Body of pancreas (tissue), 4 donors: ENCODE data around the gene TBC1D20. TPM values are rescaled to one million over a fixed set of nuclear protein-coding genes. Genes with fewer than 3 reads are reported as not detected.
"Not testable (repeated sequence)": the region's sequence is repeated elsewhere in the genome, so short reads cannot be mapped to it uniquely, and the experiment has no call there.

Experiments
- ATAC-seq: fragments of 150-250 bp; one replicate; pipeline ENCODE4 v1.9.1; 2016
- DNase-seq, 4 donors: peaks; one replicate each; pipeline ENCODE4 v3.0.0-alpha.2; 2019
- H3K27ac ChIP-seq, 4 donors: fragments of 200-600 bp; sonication (generic); 1 replicate in 3 of 4; 2 replicates in 1 of 4; pipeline versions ENCODE4 v1.5.1 to v1.6.1; 2016 to 2019; ENCODE audit warnings: mild to moderate bottlenecking in 1 of 4, mixed read lengths in 1 of 4, moderate library complexity in 1 of 4
- H3K27me3 ChIP-seq, 2 donors: fragments of 200-600 bp; sonication (generic); one replicate each; pipeline ENCODE4 v1.6.0; 2016; ENCODE audit warnings: mild to moderate bottlenecking in 1 of 2
- H3K36me3 ChIP-seq, 2 donors: fragments of 200-600 bp; sonication (generic); replicated peaks in 1 of 2; 2 replicates each; pipeline ENCODE4 v1.5.1; 2016; ENCODE audit warnings: low read depth in 2 of 2; ENCODE audit not compliant: insufficient read depth in 1 of 2
- H3K4me1 ChIP-seq: fragments of 200-600 bp; sonication (generic); one replicate; pipeline ENCODE4 v1.6.0; 2016
- H3K4me3 ChIP-seq, 2 donors: fragments of 200-600 bp; sonication (generic); 1 replicate in 1 of 2; 2 replicates in 1 of 2; pipeline ENCODE4 v1.5.1; 2016 to 2019
- H3K9me3 ChIP-seq, 3 donors: fragments of 200-600 bp; sonication (generic); 1 replicate in 2 of 3; 2 replicates in 1 of 3; pipeline ENCODE4 v1.5.1; 2016
- CTCF ChIP-seq, 7 experiments: fragments of 450-650 bp in 4 of 7; fragments of 200-600 bp in 3 of 7; sonication (generic) in 3 of 7; IDR thresholded peaks; one replicate each; pipeline ENCODE4 v1.5.1; 2016 to 2019; ENCODE audit warnings: antibody characterized with exemption in 7 of 7
- POLR2A ChIP-seq, 3 donors: fragments of 450-650 bp; IDR thresholded peaks; one replicate each; pipeline ENCODE4 v1.6.1; 2016; ENCODE audit warnings: antibody characterized with exemption in 3 of 3, mild to moderate bottlenecking in 2 of 3
- WGBS, 2 donors: methylation state at CpG; one replicate each; pipeline ENCODE4 v1.1.5; 2017; 5-methylcytosine and 5-hydroxymethylcytosine counted together
- intact Hi-C: fragments of 100-400 bp; cut with DNase I; formaldehyde crosslinking; loops from one replicate; pipeline ENCODE4 v1.15.1; 2023
- total RNA-seq, 2 donors: library from RNA; depleted of rRNA; stranded (reverse); fragments of >200 nt; gene quantifications; one replicate each; pipeline ENCODE4 v1.1.0, GENCODE V29; 2016

The TBC1D20 gene, protein sequence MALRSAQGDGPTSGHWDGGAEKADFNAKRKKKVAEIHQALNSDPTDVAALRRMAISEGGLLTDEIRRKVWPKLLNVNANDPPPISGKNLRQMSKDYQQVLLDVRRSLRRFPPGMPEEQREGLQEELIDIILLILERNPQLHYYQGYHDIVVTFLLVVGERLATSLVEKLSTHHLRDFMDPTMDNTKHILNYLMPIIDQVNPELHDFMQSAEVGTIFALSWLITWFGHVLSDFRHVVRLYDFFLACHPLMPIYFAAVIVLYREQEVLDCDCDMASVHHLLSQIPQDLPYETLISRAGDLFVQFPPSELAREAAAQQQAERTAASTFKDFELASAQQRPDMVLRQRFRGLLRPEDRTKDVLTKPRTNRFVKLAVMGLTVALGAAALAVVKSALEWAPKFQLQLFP
- 10 to 100 TPM; 16.3 to 27.4 TPM for total RNA-seq

DNA sequence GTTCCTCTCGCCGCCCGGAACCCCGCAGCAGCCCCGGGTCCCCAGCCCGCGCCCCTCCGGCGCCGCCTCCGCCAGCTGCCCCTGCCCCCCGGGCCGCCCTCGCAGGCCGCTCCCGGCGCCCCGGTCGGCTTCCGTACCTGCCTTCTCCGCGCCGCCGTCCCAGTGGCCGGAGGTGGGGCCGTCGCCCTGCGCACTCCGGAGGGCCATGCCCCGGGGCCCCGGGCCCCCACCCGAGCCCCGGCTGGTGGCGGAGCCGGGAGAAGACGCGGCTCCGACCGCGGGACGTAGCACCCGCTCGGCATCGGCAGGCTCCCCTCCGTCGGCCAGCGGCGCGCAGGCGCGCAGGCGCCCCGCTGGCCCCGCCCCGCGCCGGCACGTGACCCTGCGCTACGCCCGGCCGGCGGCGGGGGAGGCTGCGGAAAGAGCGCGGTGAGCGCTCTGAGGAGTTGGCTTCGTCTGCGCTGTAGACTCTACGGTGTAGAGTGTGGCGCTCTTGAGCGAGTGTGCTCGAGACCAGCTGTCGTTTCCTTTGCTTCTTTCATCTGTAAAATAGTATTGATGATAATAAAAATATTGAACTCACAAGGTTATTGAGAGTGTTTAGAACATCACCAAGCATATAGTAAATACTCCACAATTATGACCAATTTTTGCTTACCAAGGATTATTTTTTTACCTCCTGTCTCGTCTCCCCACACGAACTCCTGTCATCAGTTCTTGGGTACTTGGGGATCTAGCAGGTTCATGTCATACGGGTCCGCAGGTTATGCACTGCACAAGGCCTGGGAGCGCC, at the start of gene TBC1D20:
TBC1D20 (minus strand) TSS at position 335 of the 793 bp plus-strand sequence; CDS start at position 207, 128 bp downstream.
- Histone ChIP-seq H3K4me1 (peaks cover 29% of the 10 kb centered on the region), H3K4me3 (peak within 1 kb of the TSS; percentile 85 to 88), H3K27ac (peak within 1 kb of the TSS; percentile 70 to 96 (median 94)), H3K36me3 (no peaks in the 10 kb centered on the region), H3K9me3 (no peaks in the 10 kb centered on the region), H3K27me3 (no peaks in the 10 kb centered on the region)
- TF ChIP-seq POLR2A (IDR thresholded peaks at IDR 0.05) (peak; percentile 51 to 68 (median 62)), CTCF (IDR thresholded peaks at IDR 0.05) (peak in 4 of 7 experiments; percentile 15 to 35 (median 20))
- ATAC-seq (peak; percentile 98), DNase-seq (peak; percentile 85 to 90 (median 88))
- 1 to 4% methylated on average over 9 to 54 of the region's 80 CpGs for WGBS, 2 donors
- intact Hi-C loops, result no loop called here

- intact Hi-C loops, ATAC-seq, H3K36me3 ChIP-seq, H3K27me3 ChIP-seq, H3K9me3 ChIP-seq, H3K4me3 ChIP-seq: not testable (repeated sequence)
- DNase-seq, result peak in 3 of 4 donors; percentile 17 to 20 (median 20)
- peaks cover 66% of the 10 kb centered on the region for H3K4me1 ChIP-seq
- peak in 5 of 7 experiments; percentile 23 to 38 (median 30) for TF ChIP-seq CTCF (IDR thresholded peaks at IDR 0.05)
- WGBS, 2 donors, result 59 to 60% methylated on average over 9 of the region's 9 CpGs
- H3K27ac ChIP-seq, result peak overlapping the region in 2 of 4 donors; percentile 12 to 74
Observed at GRCh38 chr20:510328-511057, 48.2 kb upstream of the TBC1D20 start.

GRCh38 chr20:508364-508787, 46.0 kb upstream of the TBC1D20 start:
- intact Hi-C loops, H3K27me3 ChIP-seq, H3K36me3 ChIP-seq, H3K9me3 ChIP-seq, H3K4me3 ChIP-seq: not testable (repeated sequence)
- 10 to 16% methylated on average over 6 of the region's 6 CpGs for WGBS, 2 donors
- ATAC-seq (peak; percentile 76), DNase-seq (peak in 3 of 4 donors; percentile 20 to 36 (median 34))
- H3K27ac ChIP-seq, result peak overlapping the region; percentile 26 to 74 (median 48)
- peaks cover 54% of the 10 kb centered on the region for H3K4me1 ChIP-seq

DNA sequence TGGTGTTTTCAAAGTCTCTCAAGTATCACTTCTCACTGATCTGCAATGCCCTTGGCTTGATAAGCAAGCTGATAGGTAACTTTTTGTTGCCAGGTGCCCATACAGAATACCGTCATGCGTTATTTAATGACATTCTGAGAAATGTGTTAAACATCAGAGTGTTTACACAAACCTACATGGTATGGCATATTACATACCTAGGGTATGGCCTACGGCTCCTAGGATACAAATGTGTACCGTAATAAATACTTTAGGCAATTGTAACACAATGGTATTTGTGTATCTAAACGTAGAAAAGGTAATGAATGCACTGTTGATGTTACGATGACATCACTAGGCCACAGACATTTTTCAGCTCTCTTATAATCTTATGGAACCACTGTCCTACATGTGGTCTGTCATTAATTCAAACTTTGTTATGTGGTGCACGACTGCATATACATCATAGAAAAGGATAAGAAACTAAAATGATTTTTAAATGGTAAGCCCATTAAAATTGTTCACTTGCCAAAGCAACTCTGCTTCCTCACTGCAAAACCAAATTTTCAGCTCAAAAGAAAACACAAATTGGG, 45.5 kb upstream of the TBC1D20 start:
- H3K4me3 ChIP-seq, result no peak overlapping the region
- H3K4me1 ChIP-seq, result peaks cover 54% of the 10 kb centered on the region
- ATAC-seq (no peak), DNase-seq (no peak)
- no peaks in the 10 kb centered on the region for H3K9me3 ChIP-seq
- intact Hi-C loops, result no loop called here
- H3K27ac ChIP-seq, result peak overlapping the region; percentile 26 to 74 (median 48)
- no peaks in the 10 kb centered on the region for H3K27me3 ChIP-seq
- peaks cover 0 to 7% of the 10 kb centered on the region in 2 donors for H3K36me3 ChIP-seq
- WGBS, 2 donors, result 48% methylated on average over 7 of the region's 7 CpGs
- TF ChIP-seq POLR2A (IDR thresholded peaks at IDR 0.05) (no peak), CTCF (IDR thresholded peaks at IDR 0.05) (no peak)
